GM21737 (cell line): ENCODE measurements around the gene TRAK2.
"Not testable (repeated sequence)": the region's sequence is repeated elsewhere in the genome, so short reads cannot be mapped to it uniquely, and the experiment has no call there.

Source experiments
- ATAC-seq: cut with Tn5 transposase; IDR thresholded peaks from one replicate; pipeline ENCODE4 v1.9.1; 2021; ENCODE audit warnings: mild to moderate bottlenecking, moderate library complexity; ENCODE audit not compliant: unreplicated experiment

Gene TRAK2

GRCh38 chr2:201452058-201452921, 1.0 kb upstream of the TRAK2 start:
- no peak for ATAC-seq

- ATAC-seq = peak; percentile 23
Observed at GRCh38 chr2:201450954-201451291, 335 bp downstream of the TRAK2 start.

- no peak for ATAC-seq
Observed at GRCh38 chr2:201448701-201449100, 2.6 kb downstream of the TRAK2 start.

- no peak for ATAC-seq
Observed at GRCh38 chr2:201448061-201448460, 3.2 kb downstream of the TRAK2 start.

GRCh38 chr2:201447086-201447485, 4.2 kb downstream of the TRAK2 start:
- ATAC-seq = no peak

GRCh38 chr2:201444746-201445465, 6.4 kb downstream of the TRAK2 start:
- ATAC-seq = no peak

GRCh38 chr2:201441409-201441808, 9.8 kb downstream of the TRAK2 start:
- ATAC-seq = no peak

GRCh38 chr2:201440182-201440581, 11.1 kb downstream of the TRAK2 start:
- no peak for ATAC-seq

- not testable (repeated sequence) for ATAC-seq
Observed at GRCh38 chr2:201439336-201439922, 11.8 kb downstream of the TRAK2 start.

GRCh38 chr2:201436141-201436540, 15.1 kb downstream of the TRAK2 start:
- ATAC-seq = no peak

GRCh38 chr2:201433394-201433995, 17.8 kb downstream of the TRAK2 start:
- no peak for ATAC-seq

- ATAC-seq = no peak
Observed at GRCh38 chr2:201432621-201433393, 18.5 kb downstream of the TRAK2 start.

- ATAC-seq = no peak
Observed at GRCh38 chr2:201432038-201432620, 19.1 kb downstream of the TRAK2 start.

- ATAC-seq = no peak
Observed at GRCh38 chr2:201430839-201431238, 20.4 kb downstream of the TRAK2 start.

GRCh38 chr2:201430322-201430721, 20.9 kb downstream of the TRAK2 start:
- not testable (repeated sequence) for ATAC-seq

- ATAC-seq = not testable (repeated sequence)
Observed at GRCh38 chr2:201429835-201430234, 21.4 kb downstream of the TRAK2 start.

GRCh38 chr2:201428366-201428765, 22.9 kb downstream of the TRAK2 start:
- not testable (repeated sequence) for ATAC-seq

GRCh38 chr2:201425952-201426351, 25.3 kb downstream of the TRAK2 start:
- ATAC-seq = no peak

- ATAC-seq = no peak
Observed at GRCh38 chr2:201420442-201421113, 30.7 kb downstream of the TRAK2 start.

- no peak for ATAC-seq
Observed at GRCh38 chr2:201419986-201420385, 31.3 kb downstream of the TRAK2 start.
